Mucosa of descending colon (tissue), 3 donors: ENCODE measurements around the gene OLFML1. TPM values are rescaled to one million over a fixed set of nuclear protein-coding genes. Genes with fewer than 3 reads are reported as not detected.

Experiments
- ATAC-seq: fragments of 200-7000 bp; cut with Tn5 transposase; one replicate; pipeline ENCODE4 v1.9.1; 2020; ENCODE audit warnings: mild to moderate bottlenecking, moderate library complexity
- DNase-seq, 3 donors: peaks; one replicate each; pipeline ENCODE4 v3.0.0-alpha.2; 2020
- H3K36me3 ChIP-seq: fragments of 200-600 bp; one replicate; pipeline ENCODE4 v1.8.0; 2021; ENCODE audit warnings: low read depth, mild to moderate bottlenecking
- H3K4me1 ChIP-seq: fragments of 200-600 bp; one replicate; pipeline ENCODE4 v1.8.0; 2021; ENCODE audit warnings: low read depth, mild to moderate bottlenecking
- H3K4me3 ChIP-seq: fragments of 200-600 bp; one replicate; pipeline ENCODE4 v1.8.0; 2021; ENCODE audit warnings: mild to moderate bottlenecking
- H3K9me3 ChIP-seq: fragments of 200-600 bp; one replicate; pipeline ENCODE4 v1.8.0; 2021; ENCODE audit warnings: mild to moderate bottlenecking
- CTCF ChIP-seq: fragments of 200-600 bp; IDR thresholded peaks from one replicate; pipeline ENCODE4 v1.8.0; 2022; ENCODE audit warnings: antibody characterized with exemption, mild to moderate bottlenecking
- intact Hi-C, 2 donors: fragments of 100-400 bp; cut with DNase I in 1 of 2; cut with micrococcal nuclease in 1 of 2; formaldehyde crosslinking; loops; one replicate each; pipeline versions ENCODE4 v1.11.0 to v1.11.1; 2022; cut with DNase I, micrococcal nuclease
- total RNA-seq, 3 donors: library from RNA; stranded (reverse); fragmentation: NEBNext Ultra II Directional in 2 of 3; extraction: Animal tissue kit (Norgen Biotek cat#: 25700) in 2 of 3; gene quantifications; one replicate each; pipeline versions ENCODE4 v1.2.1 to v1.2.4, GENCODE V29; 2021 to 2023
- donor health status: DM: no; HTN: no; CAD: no; lungs with moderate emphysema.
- donor health status: DM: no; HTN: no; CAD: no.
- donor health status: DM: no; HTN: yes; CAD: no.

The OLFML1 gene
- total RNA-seq, 3 donors from 2014 or later: 2.1 to 11.2 (median 5.2) TPM

GRCh38 chr11:7501251-7501650 is 15.9 kb downstream of the OLFML1 start:
- ATAC-seq: no peak
- intact Hi-C loops: no loop called here

GRCh38 chr11:7501894-7502293 is 16.6 kb downstream of the OLFML1 start:
- intact Hi-C loops: no loop called here
- ATAC-seq: no peak

More at GRCh38 chr11:7501251-7501650, 15.9 kb downstream of the OLFML1 start:
- no peaks in the 10 kb centered on the region for H3K36me3 ChIP-seq
- H3K4me1 ChIP-seq: no peaks in the 10 kb centered on the region
- H3K9me3 ChIP-seq: no peaks in the 10 kb centered on the region
- no peak for DNase-seq
- no peak overlapping the region for H3K4me3 ChIP-seq
- TF ChIP-seq CTCF: no peak

GRCh38 chr11:7506243-7506642 is 20.9 kb downstream of the OLFML1 start:
- DNase-seq (no peak), ATAC-seq (no peak)
- TF ChIP-seq CTCF: no peak
- H3K9me3 ChIP-seq: no peaks in the 10 kb centered on the region
- intact Hi-C loops: no loop called here
- H3K4me3 ChIP-seq: no peak overlapping the region
- H3K4me1 ChIP-seq: peaks cover 3% of the 10 kb centered on the region
- no peaks in the 10 kb centered on the region for H3K36me3 ChIP-seq

More at GRCh38 chr11:7501894-7502293, 16.6 kb downstream of the OLFML1 start:
- no peak for DNase-seq
- Histone ChIP-seq H3K4me3 (no peak overlapping the region), H3K4me1 (no peaks in the 10 kb centered on the region), H3K9me3 (no peaks in the 10 kb centered on the region), H3K36me3 (no peaks in the 10 kb centered on the region)
- no peak for TF ChIP-seq CTCF

GRCh38 chr11:7508087-7508486 is 22.8 kb downstream of the OLFML1 start:
- intact Hi-C loops: loop anchor here in 1 of 2 donors (2.0 kb wide), 1 partner anchor 41 kb away; no protein-coding TSS in a partner anchor
- TF ChIP-seq CTCF: no peak
- H3K4me3 ChIP-seq: no peak overlapping the region
- DNase-seq (no peak), ATAC-seq (no peak)
- no peaks in the 10 kb centered on the region for H3K36me3 ChIP-seq
- peaks cover 21% of the 10 kb centered on the region for H3K4me1 ChIP-seq
- no peaks in the 10 kb centered on the region for H3K9me3 ChIP-seq

- Histone ChIP-seq H3K36me3 (no peaks in the 10 kb centered on the region), H3K9me3 (no peaks in the 10 kb centered on the region), H3K4me1 (peaks cover 30% of the 10 kb centered on the region), H3K4me3 (no peak overlapping the region)
- DNase-seq: no peak
- intact Hi-C loops: loop anchor here in 1 of 2 donors (2.0 kb wide), 1 partner anchor 39 kb away; no protein-coding TSS in a partner anchor
- no peak for ATAC-seq
- TF ChIP-seq CTCF: no peak
Observed at GRCh38 chr11:7509966-7510365, 24.7 kb downstream of the OLFML1 start.

GRCh38 chr11:7511401-7511800 is 26.1 kb downstream of the OLFML1 start:
- ATAC-seq (no peak), DNase-seq (peak in 2 of 3 donors; percentile 50 to 68)
- H3K36me3 ChIP-seq: no peaks in the 10 kb centered on the region
- no peak overlapping the region for H3K4me3 ChIP-seq
- H3K9me3 ChIP-seq: no peaks in the 10 kb centered on the region
- no peak for TF ChIP-seq CTCF
- peaks cover 31% of the 10 kb centered on the region for H3K4me1 ChIP-seq
- intact Hi-C loops: no loop called here
